GM19328 (cell line): Measurements from ENCODE around the gene BATF.

Experiments used
- ATAC-seq: cut with Tn5 transposase; IDR thresholded peaks from one replicate; pipeline ENCODE4 v1.9.1; 2021; ENCODE audit warnings: mild to moderate bottlenecking, moderate library complexity; ENCODE audit not compliant: unreplicated experiment

The BATF gene

DNA sequence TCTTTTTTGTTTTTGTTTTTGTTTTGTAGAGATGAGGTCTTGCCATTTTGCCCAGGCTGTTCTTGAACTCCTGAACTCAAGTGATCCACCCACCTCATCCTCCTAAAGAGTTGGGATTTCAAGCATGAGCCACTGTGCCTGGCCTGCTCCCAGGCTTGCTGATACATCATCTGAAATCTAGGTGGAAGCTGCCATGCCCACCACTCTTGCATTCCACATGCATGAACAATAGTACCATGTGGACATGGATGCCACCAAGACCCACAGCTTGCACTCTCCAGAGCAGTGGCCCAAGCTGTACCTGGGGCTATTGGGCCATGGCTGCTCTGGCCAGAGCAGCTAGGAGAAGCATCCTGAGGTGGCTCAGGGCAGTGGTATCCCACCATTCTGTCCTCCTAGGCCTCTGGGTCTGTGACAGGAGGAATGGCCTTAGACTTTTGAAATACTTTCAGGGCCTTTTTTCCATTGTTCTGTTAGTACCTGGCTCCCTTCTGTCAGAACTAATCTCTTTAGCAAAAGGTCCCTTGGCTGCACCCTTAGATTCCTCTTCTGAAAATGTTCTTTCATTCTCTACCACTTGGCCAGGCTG, 69.8 kb downstream of the BATF start:
- no peak for ATAC-seq

DNA sequence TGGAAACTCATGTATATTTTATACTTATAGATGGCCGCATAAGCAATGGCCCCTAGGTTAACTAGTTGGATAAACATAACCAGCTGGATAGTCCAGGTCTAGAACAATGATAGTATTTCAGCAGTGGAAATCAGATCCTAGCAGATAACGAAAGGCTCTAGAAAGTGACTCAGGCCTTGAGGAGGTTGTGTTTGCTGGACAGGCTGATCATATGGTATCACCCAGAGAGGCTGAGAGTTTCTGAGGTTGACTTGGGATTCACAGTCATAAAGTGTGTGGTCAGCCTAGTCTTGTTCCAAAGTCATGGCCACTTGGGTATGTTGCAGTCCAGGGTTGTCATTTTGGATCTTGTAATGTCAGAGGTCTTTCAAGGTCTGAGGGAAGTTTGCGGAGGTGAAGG, 73.0 kb downstream of the BATF start:
- ATAC-seq = no peak
